ENCODE data around the gene UTS2R. TPM values are rescaled to one million over a fixed set of nuclear protein-coding genes. Genes with fewer than 3 reads are reported as not detected.
A peak's percentile ranks its signal among the peaks of the same experiment; 100 is the strongest.
"Not testable (repeated sequence)": the region's sequence is repeated elsewhere in the genome, so short reads cannot be mapped to it uniquely, and the experiment has no call there.

Gene UTS2R
- total RNA-seq, 1 donor from 2014 or later, result 0.76 TPM

DNA sequence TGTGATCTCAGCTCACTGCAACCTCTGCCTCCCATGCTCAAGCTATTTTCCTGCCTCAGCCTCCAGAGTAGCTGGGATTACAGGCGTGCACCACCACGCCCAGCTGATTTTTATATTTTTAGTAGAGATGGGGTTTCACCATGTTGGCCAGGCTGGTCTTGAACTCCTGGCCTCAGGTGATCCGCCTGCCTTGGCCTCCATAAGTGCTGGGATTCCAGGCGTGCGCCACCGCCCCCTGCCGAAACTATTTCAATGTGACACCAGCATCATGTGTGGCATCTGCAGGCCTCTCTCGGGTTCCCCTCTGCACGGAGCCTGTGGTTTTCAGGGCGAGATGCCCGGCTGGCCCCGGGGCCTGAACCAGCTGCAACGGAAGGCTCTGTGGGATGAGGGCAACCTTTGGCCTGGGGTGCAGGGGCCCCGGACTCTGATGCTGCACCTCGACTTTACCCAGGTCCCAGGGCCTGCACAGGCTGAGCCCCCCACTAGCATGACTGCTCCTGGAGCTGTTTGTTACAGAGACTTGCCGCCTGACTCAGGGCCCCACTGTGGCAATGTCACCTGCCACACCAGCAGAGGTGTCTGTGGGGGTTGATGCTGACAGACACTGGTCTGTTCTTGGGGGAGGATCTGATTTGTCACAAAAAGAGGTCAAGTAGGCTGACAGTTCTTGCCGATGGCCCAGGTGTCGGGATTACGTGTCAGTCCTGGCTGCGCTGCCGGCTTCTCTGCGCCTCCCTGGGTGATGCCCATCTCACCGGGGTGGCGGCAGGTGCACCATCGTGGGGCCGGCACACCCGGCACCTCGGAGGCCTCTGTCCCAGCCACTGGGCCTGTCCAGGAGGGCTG, 21.2 kb upstream of the UTS2R start:
- intact Hi-C loops (cut with DNase I), result loop anchor here (5.0 to 10.0 kb wide), 2 partner anchors 202 to 424 kb away; no protein-coding TSS in a partner anchor
- peak; percentile 79 for DNase-seq (ENCODE audit: missing footprints)

GRCh38 chr17:82351254-82351712, 20.3 kb upstream of the UTS2R start:
- intact Hi-C loops (cut with DNase I), result loop anchor here (5.0 to 10.0 kb wide), 2 partner anchors 201 to 424 kb away; no protein-coding TSS in a partner anchor
- peak; percentile 17 for ATAC-seq
- no peak for DNase-seq (ENCODE audit: missing footprints)

More for the DNA sequence above, 21.2 kb upstream of the UTS2R start:
- ATAC-seq, result no peak

GRCh38 chr17:82351713-82352488, 19.7 kb upstream of the UTS2R start:
- intact Hi-C loops (cut with DNase I), result loop anchor here (1.0 to 10.0 kb wide), 3 partner anchors 62 to 423 kb away; no protein-coding TSS in a partner anchor
- ATAC-seq (peak; percentile 74), DNase-seq (ENCODE audit: missing footprints) (peak; percentile 89)

DNA sequence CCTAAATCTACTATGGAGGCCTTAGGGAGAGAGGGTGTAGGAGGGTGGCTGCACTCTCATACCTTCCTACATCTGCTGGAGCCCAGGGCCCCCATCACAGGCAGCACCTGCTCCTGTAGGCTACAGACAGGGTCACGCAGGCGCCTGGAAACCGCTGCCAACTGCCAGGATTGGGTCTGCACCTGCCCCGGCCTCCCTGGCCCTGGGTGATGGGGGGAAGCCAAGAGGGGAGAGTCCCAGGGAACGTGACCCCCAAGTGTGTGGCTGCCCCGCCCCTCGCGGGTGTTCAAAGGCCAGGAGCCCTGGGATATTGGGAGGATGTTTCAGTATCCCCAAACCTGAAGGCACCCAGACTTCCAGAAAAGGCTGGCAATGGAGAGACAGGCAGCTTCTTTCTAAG, 18.1 kb upstream of the UTS2R start:
- intact Hi-C loops (cut with DNase I), result loop anchor here (5.0 to 10.0 kb wide), 2 partner anchors 199 to 421 kb away; no protein-coding TSS in a partner anchor
- DNase-seq (ENCODE audit: missing footprints), result no peak
- ATAC-seq, result no peak

GRCh38 chr17:82354804-82355308, 16.7 kb upstream of the UTS2R start:
- ATAC-seq (no peak), DNase-seq (ENCODE audit: missing footprints) (no peak)
- intact Hi-C loops (cut with DNase I), result loop anchor here (5.0 to 10.0 kb wide), 2 partner anchors 197 to 420 kb away; no protein-coding TSS in a partner anchor

- DNase-seq (ENCODE audit: missing footprints), result no peak
- intact Hi-C loops (cut with DNase I), result loop anchor here (10.0 kb wide), 1 partner anchor 419 kb away; no protein-coding TSS in a partner anchor
- no peak for ATAC-seq
These were observed 15.7 kb upstream of the UTS2R start for GRCh38 chr17:82355770-82356427.

DNA sequence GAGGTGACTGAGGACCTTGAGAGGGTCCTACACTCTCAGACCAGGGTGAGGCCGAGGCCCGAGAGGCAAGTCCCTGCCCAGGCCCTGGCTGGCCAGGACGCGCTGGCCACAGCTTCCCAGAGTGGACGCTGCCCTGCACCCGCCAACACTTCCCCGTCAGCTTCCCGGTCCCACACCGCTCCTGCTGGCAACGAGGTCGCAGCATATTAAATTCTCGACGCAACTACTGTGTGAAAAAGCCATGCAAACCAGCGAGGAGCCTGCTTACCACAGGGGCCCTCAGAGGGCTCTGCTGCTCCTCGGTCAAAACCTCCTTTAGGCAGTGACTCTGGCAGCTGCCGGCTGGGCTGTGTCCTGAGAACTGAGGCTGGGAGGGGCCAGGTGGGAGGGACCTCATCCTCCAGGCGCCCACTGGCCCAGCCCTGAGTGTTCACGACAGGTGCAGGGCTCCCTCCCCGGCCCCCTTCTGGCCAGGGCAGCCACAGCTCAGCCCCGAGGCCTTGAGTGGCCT, 14.7 kb upstream of the UTS2R start:
- intact Hi-C loops (cut with DNase I), result loop anchor here (10.0 kb wide), 1 partner anchor 418 kb away; no protein-coding TSS in a partner anchor
- no peak for ATAC-seq
- DNase-seq (ENCODE audit: missing footprints), result no peak

- intact Hi-C loops (cut with DNase I), result loop anchor here (10.0 kb wide), 1 partner anchor 417 kb away; no protein-coding TSS in a partner anchor
- ATAC-seq, result no peak
- DNase-seq (ENCODE audit: missing footprints), result no peak
These were observed 14.2 kb upstream of the UTS2R start for GRCh38 chr17:82357394-82357793.

- intact Hi-C loops (cut with DNase I), result loop anchor here (10.0 kb wide), 1 partner anchor 416 kb away; no protein-coding TSS in a partner anchor
- no peak for DNase-seq (ENCODE audit: missing footprints)
- no peak for ATAC-seq
These were observed 12.9 kb upstream of the UTS2R start, which contains the start of gene TEX19 for GRCh38 chr17:82358465-82359350. Gene TEX19 (plus strand): TSS chr17:82359247. CDS start chr17:82362151, 2,904 bp downstream.

- intact Hi-C loops (cut with DNase I), result loop anchor here (10.0 kb wide), 1 partner anchor 415 kb away; no protein-coding TSS in a partner anchor
- DNase-seq (ENCODE audit: missing footprints); ATAC-seq: not testable (repeated sequence)
These were observed 12.0 kb upstream of the UTS2R start for GRCh38 chr17:82359451-82360074.

DNA sequence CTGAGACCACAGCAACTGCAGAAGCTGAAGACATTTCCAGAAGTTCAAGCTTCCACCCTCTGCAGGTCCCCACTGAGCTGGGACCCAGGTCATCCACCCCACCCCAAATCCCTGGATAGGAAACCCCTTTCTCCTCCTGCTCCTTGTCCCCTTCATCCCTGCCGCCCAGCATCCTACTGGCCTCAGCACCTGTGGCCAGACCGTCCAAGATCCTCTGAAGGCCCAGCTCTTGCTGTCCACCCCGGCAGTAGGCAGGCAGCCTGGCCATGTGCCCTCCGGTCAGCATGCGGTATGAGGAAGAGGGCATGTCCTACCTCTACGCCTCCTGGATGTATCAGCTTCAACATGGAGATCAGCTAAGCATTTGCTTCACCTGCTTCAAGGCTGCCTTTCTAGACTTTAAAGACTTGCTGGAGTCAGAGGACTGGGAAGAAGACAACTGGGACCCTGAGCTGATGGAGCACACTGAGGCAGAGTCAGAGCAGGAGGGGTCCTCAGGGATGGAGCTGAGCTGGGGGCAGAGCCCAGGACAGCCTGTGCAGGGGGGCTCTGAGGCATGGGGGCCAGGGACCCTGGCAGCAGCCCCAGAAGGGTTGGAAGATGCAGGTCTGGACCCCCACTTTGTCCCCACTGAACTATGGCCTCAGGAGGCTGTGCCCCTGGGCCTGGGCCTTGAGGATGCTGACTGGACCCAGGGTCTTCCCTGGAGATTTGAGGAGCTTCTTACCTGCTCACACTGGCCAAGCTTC, 9.5 kb upstream of the UTS2R start:
- no peak for DNase-seq (ENCODE audit: missing footprints)
- intact Hi-C loops (cut with DNase I), result no loop called here
- ATAC-seq, result no peak

DNA sequence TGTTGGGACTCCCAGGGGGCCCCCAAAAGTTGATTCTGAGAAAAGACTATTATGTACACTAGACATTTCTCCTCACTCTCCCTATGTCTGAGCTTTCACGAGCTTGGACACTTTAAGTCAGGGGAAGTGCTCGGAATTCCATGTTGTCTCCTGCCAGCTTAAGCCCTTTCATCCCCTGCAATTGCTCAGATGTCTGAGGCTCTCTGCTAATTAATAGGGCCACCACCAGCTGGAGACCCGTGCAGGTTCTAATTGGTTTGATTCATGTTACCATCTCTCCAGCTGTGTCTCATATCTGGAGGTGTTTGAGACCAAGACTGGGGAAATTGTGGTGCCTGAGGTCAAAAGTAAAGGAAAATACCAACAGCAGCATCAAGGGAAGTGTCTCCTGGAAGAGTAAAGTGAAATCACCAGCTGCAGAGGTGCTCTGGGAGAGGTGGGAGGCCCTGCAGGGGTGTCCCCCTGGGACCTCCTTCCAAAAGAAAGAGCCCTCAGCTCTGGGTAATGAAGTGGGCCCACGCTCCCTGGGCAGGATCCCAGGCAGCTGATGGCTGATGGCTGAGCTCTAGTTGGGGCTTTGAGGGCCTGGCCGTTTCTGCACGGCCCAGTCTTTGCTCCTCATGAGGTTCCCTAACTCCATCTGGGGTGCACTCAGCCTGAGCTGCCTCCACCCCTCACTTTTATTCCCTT, 5.8 kb upstream of the UTS2R start:
- ATAC-seq, result no peak
- intact Hi-C loops (cut with DNase I), result no loop called here
- DNase-seq (ENCODE audit: missing footprints), result no peak

GRCh38 chr17:82366749-82367148, 4.8 kb upstream of the UTS2R start:
- ATAC-seq, result no peak
- peak; percentile 21 for DNase-seq (ENCODE audit: missing footprints)

GRCh38 chr17:82367724-82368524, 3.6 kb upstream of the UTS2R start:
- DNase-seq (ENCODE audit: missing footprints), result no peak
- ATAC-seq, result no peak
- intact Hi-C loops (cut with DNase I), result no loop called here

More at GRCh38 chr17:82366749-82367148, 4.8 kb upstream of the UTS2R start:
- intact Hi-C loops (cut with DNase I), result no loop called here

DNA sequence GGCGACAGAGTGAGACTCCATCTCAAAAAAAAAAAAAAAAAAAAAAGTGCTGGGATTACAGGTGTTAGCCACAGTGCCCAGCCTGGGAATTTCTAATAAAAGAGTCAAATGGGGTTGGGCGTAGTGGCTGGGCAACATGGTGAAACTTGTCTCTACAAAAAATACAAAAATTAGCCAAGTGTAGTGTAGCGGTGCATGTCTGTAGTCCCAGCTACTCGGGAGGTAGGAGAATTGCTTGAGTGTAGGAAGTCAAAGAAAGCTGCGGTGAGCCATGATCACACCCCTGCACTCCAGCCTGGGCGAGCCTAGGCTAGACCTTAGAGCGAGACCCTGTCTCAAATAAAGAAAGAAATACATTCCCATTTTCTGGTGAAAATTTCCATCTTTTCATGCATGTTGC, 2.4 kb upstream of the UTS2R start:
- intact Hi-C loops (cut with DNase I), result no loop called here
- ATAC-seq, result no peak
- DNase-seq (ENCODE audit: missing footprints), result no peak
